Activated T-helper 1 cell treated with anti-CD3 and anti-CD28 coated beads, Interleukin-12 subunit alpha, Interleukin-12 subunit beta, Interleukin-2, Interleukin-4 antibody, amounts not matched to agents 30 ng/mL and 10 ng/mL and 1 ng/mL, durations not matched to agents 14 hours and 24 hours and 36 hours (primary cell): ENCODE results near the gene KMO. TPM values are rescaled to one million over a fixed set of nuclear protein-coding genes. Genes with fewer than 3 reads are reported as not detected.

Experiments
- DNase-seq: peaks from one replicate; pipeline ENCODE4 v3.0.0; 2021; ENCODE audit warnings: low spot score
- H3K27ac Mint-ChIP-seq: one replicate; pipeline ENCODE4 v1.8.0; 2021; ENCODE audit warnings: mild to moderate bottlenecking, mixed read lengths
- H3K27me3 Mint-ChIP-seq: one replicate; pipeline ENCODE4 v1.8.0; 2022; ENCODE audit warnings: mild to moderate bottlenecking, moderate library complexity, mixed read lengths; ENCODE audit not compliant: insufficient read depth
- H3K36me3 Mint-ChIP-seq: one replicate; pipeline ENCODE4 v1.8.0; 2021; ENCODE audit warnings: low read depth, mixed read lengths
- H3K4me1 Mint-ChIP-seq: one replicate; pipeline ENCODE4 v1.8.0; 2021; ENCODE audit warnings: low read depth, mixed read lengths
- H3K4me3 Mint-ChIP-seq: one replicate; pipeline ENCODE4 v1.8.0; 2021; ENCODE audit warnings: mild to moderate bottlenecking, moderate library complexity, mixed read lengths
- H3K9me3 Mint-ChIP-seq: one replicate; pipeline ENCODE4 v1.8.0; 2021; ENCODE audit warnings: mixed read lengths
- intact Hi-C: fragments of 100-400 bp; cut with micrococcal nuclease; formaldehyde crosslinking; loops from one replicate; pipeline ENCODE4 v1.15.1; 2024
- total RNA-seq: library from RNA; stranded (reverse); gene quantifications from 2 replicates; pipeline ENCODE4 v1.2.3, GENCODE V29; 2022

The KMO gene
- total RNA-seq, result not detected in 2 replicates

- no peaks in the 10 kb centered on the region for H3K9me3 Mint-ChIP-seq
- peak within 1 kb of the TSS; percentile 95 for H3K4me3 Mint-ChIP-seq
- no peak for DNase-seq
- H3K4me1 Mint-ChIP-seq, result peaks cover 16% of the 10 kb centered on the region
- no peaks in the 10 kb centered on the region for H3K36me3 Mint-ChIP-seq
- H3K27me3 Mint-ChIP-seq, result peaks cover 6% of the 10 kb centered on the region
- intact Hi-C loops, result loop anchor here (1.0 to 5.0 kb wide), 4 partner anchors 19 to 145 kb away; no protein-coding TSS in a partner anchor
- H3K27ac Mint-ChIP-seq, result peak within 1 kb of the TSS; percentile 89
Observed at GRCh38 chr1:241532162-241532531, at the start of gene KMO. TSS of gene KMO (plus strand) at chr1:241532378. CDS start at chr1:241532445, 67 bp downstream.

DNA sequence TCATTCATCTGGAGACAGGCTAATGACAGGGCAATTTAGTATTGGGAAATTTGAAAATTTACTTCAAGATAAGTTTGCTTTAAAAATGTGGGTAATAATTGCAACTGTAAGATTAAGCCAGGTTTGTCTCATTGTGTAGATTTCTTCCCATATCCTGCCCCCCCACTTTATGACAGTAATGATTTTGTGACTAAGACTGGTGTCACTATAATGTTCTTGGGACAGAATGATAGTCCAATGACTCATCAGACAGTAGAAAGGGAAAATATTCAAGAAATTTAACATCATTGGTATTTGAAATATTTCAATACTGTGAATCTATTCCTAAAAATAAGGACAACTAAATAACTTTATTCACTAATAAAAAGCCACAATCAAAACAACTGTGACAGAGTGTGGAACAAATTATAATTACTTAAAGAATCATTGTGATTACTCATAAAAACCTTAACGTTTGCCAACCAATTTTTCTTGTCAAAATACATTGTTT is 49.4 kb upstream of the KMO start:
- DNase-seq, result no peak
- H3K4me3 Mint-ChIP-seq, result no peak overlapping the region
- no peaks in the 10 kb centered on the region for H3K9me3 Mint-ChIP-seq
- H3K27ac Mint-ChIP-seq, result no peak overlapping the region
- intact Hi-C loops, result loop anchor here (5.0 kb wide), 1 partner anchor 596 kb away; no protein-coding TSS in a partner anchor
- H3K36me3 Mint-ChIP-seq, result no peaks in the 10 kb centered on the region
- no peaks in the 10 kb centered on the region for H3K27me3 Mint-ChIP-seq
- no peaks in the 10 kb centered on the region for H3K4me1 Mint-ChIP-seq

GRCh38 chr1:241485145-241485544 is 47.0 kb upstream of the KMO start:
- Mint-ChIP-seq H3K9me3 (no peaks in the 10 kb centered on the region), H3K4me3 (no peak overlapping the region), H3K4me1 (no peaks in the 10 kb centered on the region), H3K27me3 (no peaks in the 10 kb centered on the region), H3K36me3 (no peaks in the 10 kb centered on the region), H3K27ac (no peak overlapping the region)
- intact Hi-C loops, result no loop called here
- no peak for DNase-seq

- intact Hi-C loops, result no loop called here
Observed at GRCh38 chr1:241485554-241485992, 46.6 kb upstream of the KMO start.

GRCh38 chr1:241488739-241489138 is 43.4 kb upstream of the KMO start:
- H3K27ac Mint-ChIP-seq, result no peak overlapping the region
- intact Hi-C loops, result no loop called here
- H3K27me3 Mint-ChIP-seq, result no peaks in the 10 kb centered on the region
- no peaks in the 10 kb centered on the region for H3K9me3 Mint-ChIP-seq
- no peak overlapping the region for H3K4me3 Mint-ChIP-seq
- peaks cover 3% of the 10 kb centered on the region for H3K36me3 Mint-ChIP-seq
- no peaks in the 10 kb centered on the region for H3K4me1 Mint-ChIP-seq
- no peak for DNase-seq

More at GRCh38 chr1:241485554-241485992, 46.6 kb upstream of the KMO start:
- DNase-seq, result no peak
- H3K4me1 Mint-ChIP-seq, result no peaks in the 10 kb centered on the region
- no peaks in the 10 kb centered on the region for H3K27me3 Mint-ChIP-seq
- H3K36me3 Mint-ChIP-seq, result no peaks in the 10 kb centered on the region
- H3K27ac Mint-ChIP-seq, result no peak overlapping the region
- no peak overlapping the region for H3K4me3 Mint-ChIP-seq
- no peaks in the 10 kb centered on the region for H3K9me3 Mint-ChIP-seq

- H3K27me3 Mint-ChIP-seq, result no peaks in the 10 kb centered on the region
- DNase-seq, result no peak
- no peak overlapping the region for H3K27ac Mint-ChIP-seq
- peaks cover 38% of the 10 kb centered on the region for H3K36me3 Mint-ChIP-seq
- no peaks in the 10 kb centered on the region for H3K9me3 Mint-ChIP-seq
- H3K4me3 Mint-ChIP-seq, result no peak overlapping the region
- no peaks in the 10 kb centered on the region for H3K4me1 Mint-ChIP-seq
- intact Hi-C loops, result no loop called here
Observed at GRCh38 chr1:241495741-241496140, 36.4 kb upstream of the KMO start.

GRCh38 chr1:241499910-241500309 is 32.3 kb upstream of the KMO start:
- Mint-ChIP-seq H3K4me1 (peaks cover 14% of the 10 kb centered on the region), H3K4me3 (no peak overlapping the region), H3K27ac (no peak overlapping the region), H3K9me3 (no peaks in the 10 kb centered on the region), H3K27me3 (no peaks in the 10 kb centered on the region), H3K36me3 (peaks cover 52% of the 10 kb centered on the region)
- intact Hi-C loops, result loop anchor here (5.0 kb wide), 1 partner anchor 768 kb away; no protein-coding TSS in a partner anchor
- DNase-seq, result no peak

DNA sequence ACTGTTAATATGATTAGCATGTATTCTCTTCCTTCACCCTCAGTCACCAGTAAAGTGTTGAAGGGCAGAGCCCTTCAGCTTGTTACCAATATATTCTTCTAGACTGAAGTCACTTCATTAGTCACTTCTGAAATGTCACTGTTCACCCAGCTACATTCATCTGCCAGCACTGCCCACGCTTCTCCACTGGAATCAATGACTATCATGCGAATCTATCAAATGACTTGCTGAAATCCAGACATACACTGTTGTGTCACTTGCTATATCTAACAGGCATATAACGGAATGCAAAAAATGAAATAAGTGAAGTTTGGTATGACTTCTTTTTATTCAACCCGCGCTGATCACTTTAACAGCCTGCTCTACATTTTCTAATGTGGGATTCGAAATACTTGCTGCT is 28.7 kb upstream of the KMO start:
- DNase-seq, result no peak
- Mint-ChIP-seq H3K4me1 (peaks cover 14% of the 10 kb centered on the region), H3K27ac (peak overlapping the region; percentile 30), H3K27me3 (no peaks in the 10 kb centered on the region), H3K36me3 (peaks cover 49% of the 10 kb centered on the region), H3K9me3 (no peaks in the 10 kb centered on the region), H3K4me3 (no peak overlapping the region)
- intact Hi-C loops, result loop anchor here (5.0 kb wide), 1 partner anchor 771 kb away; no protein-coding TSS in a partner anchor

GRCh38 chr1:241507189-241507863 is 24.9 kb upstream of the KMO start:
- Mint-ChIP-seq H3K27me3 (no peaks in the 10 kb centered on the region), H3K4me3 (no peak overlapping the region), H3K4me1 (peaks cover 14% of the 10 kb centered on the region), H3K36me3 (peaks cover 44% of the 10 kb centered on the region), H3K9me3 (no peaks in the 10 kb centered on the region), H3K27ac (no peak overlapping the region)
- no peak for DNase-seq
- intact Hi-C loops, result no loop called here

DNA sequence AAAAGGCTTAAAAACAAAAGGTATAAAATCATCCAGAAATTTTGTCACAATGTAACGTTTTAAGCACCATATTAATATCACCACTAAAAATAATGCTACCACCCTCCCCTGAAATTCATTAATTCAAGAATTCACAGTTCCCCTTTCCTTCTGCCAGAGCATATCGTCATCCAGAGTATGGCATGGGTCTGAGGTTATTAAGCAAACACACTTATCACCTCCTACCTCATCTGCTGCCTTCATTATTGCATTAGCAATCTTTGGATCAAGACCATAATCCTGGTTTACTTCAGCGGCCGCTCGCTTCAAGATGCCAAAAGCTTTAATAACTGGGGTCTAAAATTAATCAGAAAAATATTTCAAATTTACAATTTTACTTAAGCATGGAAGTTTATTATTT is 18.8 kb upstream of the KMO start:
- intact Hi-C loops, result loop anchor here (10.0 kb wide), 1 partner anchor 1741 kb away; the partner anchor contains the start of genes CEP170 and SDCCAG8
- Mint-ChIP-seq H3K9me3 (no peaks in the 10 kb centered on the region), H3K4me3 (no peak overlapping the region), H3K27me3 (no peaks in the 10 kb centered on the region), H3K27ac (no peak overlapping the region), H3K36me3 (peaks cover 32% of the 10 kb centered on the region), H3K4me1 (peaks cover 25% of the 10 kb centered on the region)
- DNase-seq, result no peak

DNA sequence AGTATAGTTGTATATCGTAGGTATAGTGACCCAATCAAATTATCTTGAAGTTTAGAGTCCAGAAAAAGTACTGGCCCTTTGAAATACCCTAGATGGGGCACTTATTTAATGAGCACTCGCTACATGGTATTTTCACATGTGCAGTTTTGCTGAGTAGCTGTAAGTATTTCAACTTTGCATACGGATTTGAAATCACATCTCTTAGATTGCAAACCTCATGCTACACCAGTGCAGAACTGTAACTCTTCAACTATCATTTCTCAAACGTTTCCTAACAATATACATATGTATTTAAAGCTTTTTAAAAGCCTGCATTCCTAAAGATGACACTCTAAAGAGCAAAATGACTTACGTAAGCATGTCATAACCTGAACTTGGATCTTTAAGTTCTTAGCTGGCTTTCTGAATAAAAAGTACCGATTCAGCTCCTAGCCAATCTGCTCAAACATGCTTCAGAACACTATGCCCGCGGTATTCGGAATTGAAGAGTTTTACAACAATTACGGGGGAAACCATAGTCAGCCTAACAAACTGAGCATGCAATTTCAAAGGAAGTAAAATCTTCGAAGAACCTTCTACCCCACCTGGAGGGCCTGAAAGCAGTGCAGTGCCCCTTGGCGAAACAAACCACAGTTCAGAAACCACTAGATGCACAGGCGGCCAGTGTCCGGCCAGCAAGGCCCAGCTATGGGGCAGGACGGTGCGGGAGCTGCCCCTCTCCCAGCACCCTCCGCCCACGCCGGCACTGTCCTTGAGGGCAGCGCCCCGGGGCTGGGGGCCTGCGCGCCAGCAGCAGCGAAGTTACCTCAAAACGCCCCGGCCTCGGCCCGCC is 13.5 kb upstream of the KMO start:
- intact Hi-C loops, result loop anchor here (1.0 to 10.0 kb wide), 5 partner anchors 8 to 1736 kb away; partner anchors contain the start of genes CEP170, CHML, OPN3 and SDCCAG8
- H3K4me1 Mint-ChIP-seq, result peaks cover 30% of the 10 kb centered on the region
- peaks cover 21% of the 10 kb centered on the region for H3K27me3 Mint-ChIP-seq
- H3K4me3 Mint-ChIP-seq, result peak overlapping the region; percentile 91
- peaks cover 14% of the 10 kb centered on the region for H3K36me3 Mint-ChIP-seq
- H3K9me3 Mint-ChIP-seq, result no peaks in the 10 kb centered on the region
- H3K27ac Mint-ChIP-seq, result peak overlapping the region; percentile 82
- DNase-seq, result peak; percentile 18

- Mint-ChIP-seq H3K9me3 (no peaks in the 10 kb centered on the region), H3K27me3 (peaks cover 26% of the 10 kb centered on the region), H3K4me3 (peak within 1 kb of the TSS; percentile 91), H3K36me3 (peaks cover 11% of the 10 kb centered on the region), H3K4me1 (peaks cover 26% of the 10 kb centered on the region), H3K27ac (peak within 1 kb of the TSS; percentile 82)
- DNase-seq, result peak; percentile 91
- intact Hi-C loops, result loop anchor here (1.0 to 10.0 kb wide), 4 partner anchors 12 to 1735 kb away; partner anchors contain the start of genes CEP170, CHML, OPN3 and SDCCAG8
Observed at GRCh38 chr1:241519308-241520079, 12.7 kb upstream of the KMO start, which contains the start of gene FH. TSS of gene FH (minus strand) at chr1:241519755. CDS start at chr1:241519722, 33 bp downstream.
